HCT116 (cell line): ENCODE results near the gene PDCL2. TPM values are rescaled to one million over a fixed set of nuclear protein-coding genes. Genes with fewer than 3 reads are reported as not detected.

Experiments
- ATAC-seq: fragments of 200-7000 bp; cut with Tn5 transposase; 2 replicates; pipeline ENCODE4 v1.9.1; 2020; ENCODE audit warnings: mild to moderate bottlenecking, moderate library complexity
- BruUV-seq: library from RNA; stranded (reverse); fragments of 400-500 nt; replicated peaks from 2 replicates; lab custom pipeline; 2021; lab: Mats Ljungman, UMichigan
- CTCF ChIA-PET: fragments of 300-600 bp; sonication (Branson Sonifier 250); formaldehyde crosslinking; loops from one replicate; lab custom pipeline; 2021; ENCODE audit warnings: antibody characterized with exemption; lab: Charles Lee
- POLR2A ChIA-PET: fragments of 300-600, 350-600 bp; sonication (Branson Sonifier 250); formaldehyde crosslinking; loops from one replicate; lab custom pipeline; 2021; ENCODE audit warnings: antibody characterized with exemption; lab: Charles Lee
- RAD21 ChIA-PET, 2 experiments: fragments of 300-600 bp; sonication (Branson Sonifier 250); formaldehyde crosslinking; loops; one replicate each; lab custom pipeline; 2023; ENCODE audit warnings: low total read pairs in 2 of 2; ENCODE audit not compliant: uncharacterized antibody in 2 of 2, unreplicated experiment in 2 of 2, low non-redundant PET in 1 of 2; lab: Charles Lee
- DNase-seq: peaks from one replicate; pipeline ENCODE4 v3.0.0-alpha.2; 2010; ENCODE audit warnings: low read depth, low spot score
- H2AFZ ChIP-seq: fragments of 200-600 bp; shearing (Covaris generic), sonication (generic); 2 replicates; pipeline ENCODE4 v1.6.1; 2017; ENCODE audit warnings: low read depth, mixed run types, mixed read lengths, antibody characterized with exemption, low read length; ENCODE audit not compliant: poor library complexity, severe bottlenecking
- H3K27ac ChIP-seq: 2 replicates; pipeline ENCODE4 v1.5.1; 2012; ENCODE audit warnings: low read depth, low read length
- H3K27me3 ChIP-seq: fragments of 200-600 bp; sonication (generic); 2 replicates; pipeline ENCODE4 v1.6.1; 2016; ENCODE audit warnings: mixed run types, low read length, mixed read lengths; ENCODE audit not compliant: insufficient read depth
- H3K36me3 ChIP-seq, 2 experiments: fragments of 200-500 bp in 1 of 2; fragments of 200-600 bp in 1 of 2; sonication (Bioruptor generic) in 1 of 2; sonication (generic) in 1 of 2; 2 replicates each; pipeline versions ENCODE4 v1.5.1 to v1.6.1; 2014 to 2016; ENCODE audit warnings: low read length in 2 of 2, inconsistent platforms in 1 of 2, mixed read lengths in 1 of 2, mixed run types in 1 of 2; ENCODE audit not compliant: insufficient read depth in 2 of 2, control insufficient read depth in 1 of 2
- H3K4me1 ChIP-seq, 2 experiments: fragments of 200-600 bp in 1 of 2; sonication (generic) in 1 of 2; 2 replicates each; pipeline versions ENCODE4 v1.5.1 to v1.6.1; 2012 to 2017; ENCODE audit warnings: low read length in 2 of 2, inconsistent platforms in 1 of 2, mild to moderate bottlenecking in 1 of 2, mixed read lengths in 1 of 2, mixed run types in 1 of 2, moderate library complexity in 1 of 2; ENCODE audit not compliant: insufficient read depth in 2 of 2, control insufficient read depth in 1 of 2
- H3K4me2 ChIP-seq: fragments of 200-600 bp; sonication (generic); 2 replicates; pipeline ENCODE4 v1.6.1; 2017; ENCODE audit warnings: mixed run types, low read length, mixed read lengths
- H3K4me3 ChIP-seq, 2 experiments: fragments of 200-600 bp in 1 of 2; sonication (generic) in 1 of 2; replicated peaks in 1 of 2; 2 replicates each; pipeline ENCODE4 v1.5.1; 2011 to 2016; ENCODE audit warnings: low read length in 2 of 2, control low read depth in 1 of 2, low read depth in 1 of 2, mild to moderate bottlenecking in 1 of 2, mixed read lengths in 1 of 2, mixed run types in 1 of 2
- H3K79me2 ChIP-seq: fragments of 200-600 bp; sonication (generic); 2 replicates; pipeline ENCODE4 v1.6.1; 2017; ENCODE audit warnings: mild to moderate bottlenecking, mixed run types, low read length, moderate library complexity, mixed read lengths; ENCODE audit not compliant: insufficient read depth
- H3K9ac ChIP-seq: fragments of 200-600 bp; sonication (generic); 2 replicates; pipeline ENCODE4 v1.6.1; 2016; ENCODE audit warnings: low read length, mixed read lengths
- H3K9me2 ChIP-seq: fragments of 200-600 bp; sonication (generic), shearing (Covaris generic); 2 replicates; pipeline ENCODE4 v1.6.1; 2017; ENCODE audit warnings: mixed run types, mild to moderate bottlenecking, moderate library complexity; ENCODE audit not compliant: insufficient read depth
- H3K9me3 ChIP-seq, 2 experiments: fragments of 200-500 bp in 1 of 2; fragments of 200-600 bp in 1 of 2; sonication (Bioruptor generic) in 1 of 2; sonication (generic) in 1 of 2; 2 replicates each; pipeline ENCODE4 v1.6.1; 2014 to 2017; ENCODE audit warnings: low read length in 2 of 2, mixed read lengths in 2 of 2, inconsistent platforms in 1 of 2, low read depth in 1 of 2, mild to moderate bottlenecking in 1 of 2, mixed run types in 1 of 2, moderate library complexity in 1 of 2; ENCODE audit not compliant: control insufficient read depth in 1 of 2, insufficient read depth in 1 of 2
- H4K20me1 ChIP-seq: fragments of 200-600 bp; sonication (generic), shearing (Covaris generic); 2 replicates; pipeline ENCODE4 v1.6.1; 2017; ENCODE audit warnings: mixed run types, mild to moderate bottlenecking, moderate library complexity; ENCODE audit not compliant: insufficient read depth
- ATF3 ChIP-seq: IDR thresholded peaks from 2 replicates; pipeline ENCODE4 v1.6.1; 2012
- ELF1 ChIP-seq: IDR thresholded peaks from 2 replicates; pipeline ENCODE4 v1.6.1; 2012; ENCODE audit warnings: low read depth, borderline replicate concordance
- EZH2 ChIP-seq: fragments of 200-600 bp; sonication (generic); IDR thresholded peaks from 2 replicates; pipeline ENCODE4 v1.6.1; 2017; ENCODE audit warnings: antibody characterized with exemption, mixed run types
- EZH2phosphoT487 ChIP-seq: fragments of 200-600 bp; IDR thresholded peaks from 2 replicates; pipeline ENCODE4 v1.6.1; 2018; ENCODE audit warnings: antibody characterized with exemption, borderline replicate concordance
- JUND ChIP-seq: IDR thresholded peaks from 2 replicates; pipeline ENCODE4 v1.6.1; 2012
- POLR2A ChIP-seq: IDR thresholded peaks from 2 replicates; pipeline ENCODE4 v1.7.0; 2011; ENCODE audit warnings: borderline replicate concordance; ENCODE audit not compliant: insufficient read depth, insufficient read length; ENCODE audit errors: extremely low read depth
- POLR2AphosphoS5 ChIP-seq: IDR thresholded peaks from 2 replicates; pipeline ENCODE4 v1.6.1; 2011; ENCODE audit warnings: mild to moderate bottlenecking, low read depth, low read length, moderate library complexity
- RAD21 ChIP-seq: IDR thresholded peaks from 2 replicates; pipeline ENCODE4 v1.6.1; 2012; ENCODE audit warnings: low read depth, mild to moderate bottlenecking
- SIN3A ChIP-seq: IDR thresholded peaks from 2 replicates; pipeline ENCODE4 v1.6.1; 2012; ENCODE audit warnings: low read depth
- SP1 ChIP-seq: IDR thresholded peaks from 2 replicates; pipeline ENCODE4 v1.6.1; 2012; ENCODE audit warnings: low read depth
- TCF7L2 ChIP-seq: IDR thresholded peaks from 2 replicates; pipeline ENCODE4 v1.7.0; 2011; ENCODE audit warnings: borderline replicate concordance, inconsistent platforms; ENCODE audit not compliant: insufficient read depth, insufficient read length; ENCODE audit errors: extremely low read depth
- YY1 ChIP-seq: IDR thresholded peaks from 2 replicates; pipeline ENCODE4 v1.6.1; 2011; ENCODE audit warnings: low read length, low read depth, moderate library complexity, mild to moderate bottlenecking; ENCODE audit not compliant: insufficient replicate concordance; ENCODE audit errors: extremely low read depth
- ZFX ChIP-seq: fragments of 450-650 bp; IDR thresholded peaks from 2 replicates; pipeline ENCODE4 v1.6.1; 2017
- ZNF274 ChIP-seq: fragments of 200-500 bp; sonication (Bioruptor generic); IDR thresholded peaks from 2 replicates; pipeline ENCODE4 v1.6.1; 2014; ENCODE audit warnings: mild to moderate bottlenecking, low read depth, low read length, inconsistent platforms
- intact Hi-C: fragments of 100-400 bp; cut with micrococcal nuclease; formaldehyde crosslinking; loops from 2 replicates; pipeline ENCODE4 v1.10.0; 2022
- total RNA-seq: library from RNA; stranded (reverse); gene quantifications from one replicate; pipeline ENCODE4 v1.2.1, GENCODE V29; 2021; ENCODE audit not compliant: unreplicated experiment
- TF ChIP-seq, protein P1 (sequence below): IDR thresholded peaks from 2 replicates; pipeline ENCODE4 v1.6.1; 2012; ENCODE audit warnings: low read depth
- TF ChIP-seq, protein P2 (sequence below): IDR thresholded peaks from 2 replicates; pipeline ENCODE4 v1.6.1; 2012

The PDCL2 gene
- total RNA-seq, 1 experiment from 2014 or later: 0.47 TPM

DNA sequence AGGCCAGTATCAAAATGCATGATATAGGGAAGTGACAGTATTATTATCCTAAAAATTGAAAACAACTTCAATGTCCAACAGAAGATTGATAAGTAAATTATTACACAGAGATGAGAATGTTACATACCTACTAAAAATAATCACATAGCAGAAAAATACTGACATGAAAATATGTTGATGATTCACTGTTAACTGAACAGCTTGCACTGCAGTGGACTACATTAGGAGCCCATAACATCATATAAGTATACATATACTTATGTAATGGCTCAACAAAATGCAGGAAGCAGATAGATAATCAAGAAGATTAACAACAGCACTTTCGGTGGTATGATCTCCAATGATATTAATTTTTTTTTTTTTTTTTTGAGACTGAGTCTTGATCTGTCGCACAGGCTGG, 52.4 kb downstream of the PDCL2 start:
- no peak overlapping the region for H3K4me3 ChIP-seq
- CTCF ChIA-PET: no interaction called here
- no peak overlapping the region for H3K4me2 ChIP-seq
- no peaks in the 10 kb centered on the region; a peak in 1 of 4 replicates for H3K36me3 ChIP-seq
- H3K4me1 ChIP-seq: peaks cover 17 to 20% of the 10 kb centered on the region in 2 experiments
- RAD21 ChIA-PET: no interaction called here
- no peak overlapping the region for H2AFZ ChIP-seq
- intact Hi-C loops: loop anchor here (10.0 kb wide), 2 partner anchors 95 to 195 kb away; partner anchors contain the start of gene NMU
- TF ChIP-seq YY1 (no peak), POLR2AphosphoS5 (no peak), TCF7L2 (no peak), ZFX (no peak), EZH2 (no peak), POLR2A (no peak), JUND (no peak), ZNF274 (no peak), ATF3 (no peak), SP1 (no peak), ELF1 (no peak), SIN3A (no peak), RAD21 (no peak), EZH2phosphoT487 (no peak)
- TF ChIP-seq, protein P1, sequence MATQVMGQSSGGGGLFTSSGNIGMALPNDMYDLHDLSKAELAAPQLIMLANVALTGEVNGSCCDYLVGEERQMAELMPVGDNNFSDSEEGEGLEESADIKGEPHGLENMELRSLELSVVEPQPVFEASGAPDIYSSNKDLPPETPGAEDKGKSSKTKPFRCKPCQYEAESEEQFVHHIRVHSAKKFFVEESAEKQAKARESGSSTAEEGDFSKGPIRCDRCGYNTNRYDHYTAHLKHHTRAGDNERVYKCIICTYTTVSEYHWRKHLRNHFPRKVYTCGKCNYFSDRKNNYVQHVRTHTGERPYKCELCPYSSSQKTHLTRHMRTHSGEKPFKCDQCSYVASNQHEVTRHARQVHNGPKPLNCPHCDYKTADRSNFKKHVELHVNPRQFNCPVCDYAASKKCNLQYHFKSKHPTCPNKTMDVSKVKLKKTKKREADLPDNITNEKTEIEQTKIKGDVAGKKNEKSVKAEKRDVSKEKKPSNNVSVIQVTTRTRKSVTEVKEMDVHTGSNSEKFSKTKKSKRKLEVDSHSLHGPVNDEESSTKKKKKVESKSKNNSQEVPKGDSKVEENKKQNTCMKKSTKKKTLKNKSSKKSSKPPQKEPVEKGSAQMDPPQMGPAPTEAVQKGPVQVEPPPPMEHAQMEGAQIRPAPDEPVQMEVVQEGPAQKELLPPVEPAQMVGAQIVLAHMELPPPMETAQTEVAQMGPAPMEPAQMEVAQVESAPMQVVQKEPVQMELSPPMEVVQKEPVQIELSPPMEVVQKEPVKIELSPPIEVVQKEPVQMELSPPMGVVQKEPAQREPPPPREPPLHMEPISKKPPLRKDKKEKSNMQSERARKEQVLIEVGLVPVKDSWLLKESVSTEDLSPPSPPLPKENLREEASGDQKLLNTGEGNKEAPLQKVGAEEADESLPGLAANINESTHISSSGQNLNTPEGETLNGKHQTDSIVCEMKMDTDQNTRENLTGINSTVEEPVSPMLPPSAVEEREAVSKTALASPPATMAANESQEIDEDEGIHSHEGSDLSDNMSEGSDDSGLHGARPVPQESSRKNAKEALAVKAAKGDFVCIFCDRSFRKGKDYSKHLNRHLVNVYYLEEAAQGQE: no peak
- TF ChIP-seq, protein P2, sequence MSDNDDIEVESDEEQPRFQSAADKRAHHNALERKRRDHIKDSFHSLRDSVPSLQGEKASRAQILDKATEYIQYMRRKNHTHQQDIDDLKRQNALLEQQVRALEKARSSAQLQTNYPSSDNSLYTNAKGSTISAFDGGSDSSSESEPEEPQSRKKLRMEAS: no peak
- TF ChIP-seq, all 23 proteins: peak for 0
- no peak for ATAC-seq
- no TSS peak for BruUV-seq
- Histone ChIP-seq H3K9me3 (no peaks in the 10 kb centered on the region), H4K20me1 (no peaks in the 10 kb centered on the region), H3K9ac (no peak overlapping the region), H3K79me2 (peaks cover 99% of the 10 kb centered on the region), H3K9me2 (no peaks in the 10 kb centered on the region), H3K27ac (no peak overlapping the region), H3K27me3 (no peaks in the 10 kb centered on the region)
- no peak for DNase-seq
- POLR2A ChIA-PET: no interaction called here
